Sigmoid colon (tissue), 4 donors: Measurements from ENCODE around the gene SETD3.

Experiments
- POLR2A ChIP-seq, 2 donors: fragments of 450-650 bp; IDR thresholded peaks; one replicate each; pipeline ENCODE4 v1.6.1; 2016; ENCODE audit warnings: antibody characterized with exemption in 2 of 2, mild to moderate bottlenecking in 2 of 2, moderate library complexity in 2 of 2
- POLR2AphosphoS5 ChIP-seq, 4 donors: sonication (generic); formaldehyde crosslinking; IDR thresholded peaks; one replicate each; pipeline ENCODE4 v1.6.1; 2017; ENCODE audit warnings: antibody characterized with exemption in 4 of 4
- TF ChIP-seq, protein P1 (sequence below), 4 experiments: fragments of 450-650 bp in 3 of 4; fragments of 200-600 bp in 1 of 4; IDR thresholded peaks; one replicate each; pipeline ENCODE4 v1.5.1; 2016 to 2019; ENCODE audit warnings: antibody characterized with exemption in 4 of 4, mild to moderate bottlenecking in 3 of 4, moderate library complexity in 2 of 4

DNA sequence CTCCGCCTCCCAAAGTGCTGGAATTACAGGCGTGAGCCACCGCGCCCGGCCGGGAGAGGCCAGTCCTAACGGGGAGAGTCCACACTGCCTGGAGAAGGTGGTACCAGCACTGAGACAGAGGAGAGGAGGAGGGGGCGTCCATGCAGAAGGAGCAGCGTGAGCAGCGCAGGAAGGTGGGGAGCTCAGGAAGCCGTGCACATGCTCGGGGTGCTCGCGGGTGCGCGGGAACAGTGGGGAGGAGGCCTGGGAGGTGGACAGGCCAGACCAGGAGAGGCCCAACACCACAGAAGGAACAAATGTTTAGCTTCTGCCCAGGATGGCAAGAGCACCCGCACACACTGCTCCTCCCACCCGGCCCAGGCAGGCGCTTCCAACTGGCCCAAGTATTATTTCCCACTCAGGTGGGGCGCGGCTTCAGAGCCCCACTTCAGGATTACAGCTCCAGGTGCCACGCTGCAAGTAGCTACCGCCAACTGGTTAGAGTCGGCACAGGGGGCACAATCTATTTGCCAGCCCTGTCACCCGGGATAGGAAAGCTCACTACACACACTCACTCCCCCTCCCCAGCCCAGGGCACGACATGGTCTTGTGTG lies 127.9 kb downstream of the SETD3 start:
- TF ChIP-seq, protein P1, sequence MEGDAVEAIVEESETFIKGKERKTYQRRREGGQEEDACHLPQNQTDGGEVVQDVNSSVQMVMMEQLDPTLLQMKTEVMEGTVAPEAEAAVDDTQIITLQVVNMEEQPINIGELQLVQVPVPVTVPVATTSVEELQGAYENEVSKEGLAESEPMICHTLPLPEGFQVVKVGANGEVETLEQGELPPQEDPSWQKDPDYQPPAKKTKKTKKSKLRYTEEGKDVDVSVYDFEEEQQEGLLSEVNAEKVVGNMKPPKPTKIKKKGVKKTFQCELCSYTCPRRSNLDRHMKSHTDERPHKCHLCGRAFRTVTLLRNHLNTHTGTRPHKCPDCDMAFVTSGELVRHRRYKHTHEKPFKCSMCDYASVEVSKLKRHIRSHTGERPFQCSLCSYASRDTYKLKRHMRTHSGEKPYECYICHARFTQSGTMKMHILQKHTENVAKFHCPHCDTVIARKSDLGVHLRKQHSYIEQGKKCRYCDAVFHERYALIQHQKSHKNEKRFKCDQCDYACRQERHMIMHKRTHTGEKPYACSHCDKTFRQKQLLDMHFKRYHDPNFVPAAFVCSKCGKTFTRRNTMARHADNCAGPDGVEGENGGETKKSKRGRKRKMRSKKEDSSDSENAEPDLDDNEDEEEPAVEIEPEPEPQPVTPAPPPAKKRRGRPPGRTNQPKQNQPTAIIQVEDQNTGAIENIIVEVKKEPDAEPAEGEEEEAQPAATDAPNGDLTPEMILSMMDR (IDR thresholded peaks at IDR 0.05), result no peak
- no peak for TF ChIP-seq POLR2A (IDR thresholded peaks at IDR 0.05)
- no peak for TF ChIP-seq POLR2AphosphoS5 (IDR thresholded peaks at IDR 0.05)
